A673 (cell line): ENCODE data around the gene RFPL3. TPM values are rescaled to one million over a fixed set of nuclear protein-coding genes. Genes with fewer than 3 reads are reported as not detected.

ENCODE experiments used
- BruUV-seq: library from RNA; stranded (reverse); fragments of 400-500 nt; replicated peaks from 2 replicates; lab custom pipeline; 2021; lab: Mats Ljungman, UMichigan
- CTCF ChIA-PET: fragments of 300-600 bp; sonication (Branson Sonifier 250); formaldehyde crosslinking; loops from one replicate; lab custom pipeline; 2022; ENCODE audit warnings: antibody characterized with exemption; lab: Charles Lee
- POLR2A ChIA-PET: fragments of 300-600 bp; sonication (Branson Sonifier 250); formaldehyde crosslinking; loops from one replicate; lab custom pipeline; 2022; ENCODE audit warnings: antibody characterized with exemption; ENCODE audit not compliant: low non-redundant PET; lab: Charles Lee
- DNase-seq: peaks from one replicate; pipeline ENCODE4 v3.0.0-alpha.2; 2015; ENCODE audit warnings: low spot score
- H3K27ac ChIP-seq: fragments of 200-600 bp; sonication (generic); 2 replicates; pipeline ENCODE4 v1.5.1; 2016; ENCODE audit warnings: mixed run types, low read depth, mild to moderate bottlenecking, mixed read lengths, antibody characterized with exemption, low read length; ENCODE audit not compliant: poor library complexity, severe bottlenecking
- H3K27me3 ChIP-seq: fragments of 200-600 bp; sonication (generic); replicated peaks from 2 replicates; pipeline ENCODE4 v1.6.1; 2017; ENCODE audit warnings: mixed run types, low read depth, mild to moderate bottlenecking, mixed read lengths, antibody characterized with exemption, low read length; ENCODE audit not compliant: insufficient read depth, poor library complexity
- H3K36me3 ChIP-seq: fragments of 200-600 bp; sonication (generic); 2 replicates; pipeline ENCODE4 v1.6.1; 2016; ENCODE audit warnings: mixed run types, mild to moderate bottlenecking, mixed read lengths, antibody characterized with exemption, low read length; ENCODE audit not compliant: insufficient read depth, poor library complexity, severe bottlenecking
- H3K4me1 ChIP-seq: fragments of 200-600 bp; sonication (generic); 2 replicates; pipeline ENCODE4 v1.6.1; 2017; ENCODE audit warnings: mixed run types, mild to moderate bottlenecking, mixed read lengths, antibody characterized with exemption, low read length; ENCODE audit not compliant: insufficient read depth, poor library complexity, severe bottlenecking
- H3K4me3 ChIP-seq: fragments of 200-600 bp; sonication (generic); 2 replicates; pipeline ENCODE4 v1.5.1; 2016; ENCODE audit warnings: low read depth, mixed run types, mild to moderate bottlenecking, mixed read lengths, low read length; ENCODE audit not compliant: poor library complexity, severe bottlenecking
- H3K9me3 ChIP-seq: fragments of 200-600 bp; sonication (generic); 2 replicates; pipeline ENCODE4 v1.6.1; 2016; ENCODE audit warnings: mixed run types, low read depth, mild to moderate bottlenecking, mixed read lengths, antibody characterized with exemption, low read length; ENCODE audit not compliant: poor library complexity, severe bottlenecking
- CTCF ChIP-seq: fragments of 300-800, 200-600 bp; sonication (generic); conservative IDR thresholded peaks from 2 replicates; pipeline ENCODE4 v1.5.1; 2017; ENCODE audit warnings: low read depth, mild to moderate bottlenecking, antibody characterized with exemption, low read length, moderate library complexity, mixed read lengths
- EZH2 ChIP-seq: fragments of 200-600 bp; sonication (generic); IDR thresholded peaks from 2 replicates; pipeline ENCODE4 v1.6.1; 2017; ENCODE audit warnings: borderline replicate concordance, low read depth, mild to moderate bottlenecking, mixed read lengths, antibody characterized with exemption, low read length; ENCODE audit not compliant: poor library complexity, severe bottlenecking
- intact Hi-C: fragments of 100-400 bp; cut with micrococcal nuclease; formaldehyde crosslinking; loops from one replicate; pipeline ENCODE4 v1.10.0; 2022; ENCODE audit not compliant: unreplicated experiment
- total RNA-seq: library from RNA; stranded (reverse); gene quantifications from 2 replicates; pipeline ENCODE4 v1.2.3, GENCODE V29; 2021

RFPL3 gene
- total RNA-seq, 1 experiment from 2014 or later: not detected

- TF ChIP-seq EZH2 (no peak), CTCF (no peak)
- Histone ChIP-seq H3K27me3 (no peaks in the 10 kb centered on the region), H3K36me3 (no peaks in the 10 kb centered on the region), H3K9me3 (no peaks in the 10 kb centered on the region), H3K4me1 (no peaks in the 10 kb centered on the region), H3K4me3 (no peak overlapping the region), H3K27ac (no peak overlapping the region)
- ChIA-PET POLR2A (no interaction called here), CTCF (no interaction called here)
- no peak for DNase-seq
- intact Hi-C loops: no loop called here
- no TSS peak for BruUV-seq
Measured at GRCh38 chr22:32331918-32332725, 25.5 kb upstream of the RFPL3 start.

GRCh38 chr22:32333141-32333768 lies 24.4 kb upstream of the RFPL3 start:
- POLR2A ChIA-PET: no interaction called here
- Histone ChIP-seq H3K4me1 (no peaks in the 10 kb centered on the region), H3K36me3 (no peaks in the 10 kb centered on the region), H3K27me3 (no peaks in the 10 kb centered on the region), H3K4me3 (no peak overlapping the region), H3K27ac (no peak overlapping the region), H3K9me3 (no peaks in the 10 kb centered on the region)
- intact Hi-C loops: no loop called here
- no TSS peak for BruUV-seq
- DNase-seq: no peak
- no peak for TF ChIP-seq EZH2
- TF ChIP-seq CTCF: no peak
- CTCF ChIA-PET: no interaction called here

GRCh38 chr22:32333769-32334659 lies 23.7 kb upstream of the RFPL3 start:
- intact Hi-C loops: no loop called here
- CTCF ChIA-PET: no interaction called here
- H3K36me3 ChIP-seq: no peaks in the 10 kb centered on the region
- H3K4me1 ChIP-seq: no peaks in the 10 kb centered on the region
- no peak for TF ChIP-seq CTCF
- TF ChIP-seq EZH2: no peak
- POLR2A ChIA-PET: no interaction called here
- no peak overlapping the region for H3K27ac ChIP-seq
- no peaks in the 10 kb centered on the region for H3K27me3 ChIP-seq
- no TSS peak for BruUV-seq
- H3K4me3 ChIP-seq: no peak overlapping the region
- no peaks in the 10 kb centered on the region for H3K9me3 ChIP-seq
- DNase-seq: no peak
